ENCODE data around the gene ARL14.

Gene ARL14

GRCh38 chr3:160720123-160720746, 43.3 kb downstream of the ARL14 start:
- Histone ChIP-seq H3K9me3 (ENCODE audit: control insufficient read depth, insufficient read depth, low read length) (no peaks in the 10 kb centered on the region), H3K27ac (ENCODE audit: low read depth, low read length) (no peak overlapping the region), H3K4me3 (ENCODE audit: low read depth, low read length) (no peak overlapping the region), H3K4me1 (ENCODE audit: control insufficient read depth, insufficient read depth, low read length) (no peaks in the 10 kb centered on the region), H3K36me3 (ENCODE audit: control insufficient read depth, insufficient read depth, low read length) (no peaks in the 10 kb centered on the region), H3K27me3 (ENCODE audit: control insufficient read depth, insufficient read depth, low read length) (no peaks in the 10 kb centered on the region), H3K9ac (ENCODE audit: low read depth, low read length) (no peak overlapping the region)

DNA sequence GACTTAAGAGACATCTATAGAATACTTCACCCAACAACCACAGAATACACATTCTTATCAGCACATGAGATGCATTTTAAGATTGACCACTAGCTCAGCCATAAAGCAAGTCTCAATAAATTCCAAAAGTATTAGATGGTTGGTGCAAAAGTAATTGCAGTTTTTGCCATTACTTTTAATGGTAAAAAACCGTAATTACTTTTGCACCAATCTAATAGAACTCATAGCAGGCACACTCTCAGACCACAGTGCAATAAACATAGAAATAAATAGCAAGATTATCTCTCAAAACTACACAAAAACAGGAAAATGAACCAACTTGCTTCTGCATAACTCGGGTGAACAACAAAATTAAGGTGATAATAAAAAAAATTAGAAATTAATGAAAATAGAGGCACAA, 45.4 kb downstream of the ARL14 start:
- Histone ChIP-seq H3K36me3 (ENCODE audit: control insufficient read depth, insufficient read depth, low read length) (no peaks in the 10 kb centered on the region), H3K27ac (ENCODE audit: low read depth, low read length) (no peak overlapping the region), H3K27me3 (ENCODE audit: control insufficient read depth, insufficient read depth, low read length) (no peaks in the 10 kb centered on the region), H3K9me3 (ENCODE audit: control insufficient read depth, insufficient read depth, low read length) (no peaks in the 10 kb centered on the region), H3K4me1 (ENCODE audit: control insufficient read depth, insufficient read depth, low read length) (no peaks in the 10 kb centered on the region), H3K4me3 (ENCODE audit: low read depth, low read length) (no peak overlapping the region), H3K9ac (ENCODE audit: low read depth, low read length) (no peak overlapping the region)

DNA sequence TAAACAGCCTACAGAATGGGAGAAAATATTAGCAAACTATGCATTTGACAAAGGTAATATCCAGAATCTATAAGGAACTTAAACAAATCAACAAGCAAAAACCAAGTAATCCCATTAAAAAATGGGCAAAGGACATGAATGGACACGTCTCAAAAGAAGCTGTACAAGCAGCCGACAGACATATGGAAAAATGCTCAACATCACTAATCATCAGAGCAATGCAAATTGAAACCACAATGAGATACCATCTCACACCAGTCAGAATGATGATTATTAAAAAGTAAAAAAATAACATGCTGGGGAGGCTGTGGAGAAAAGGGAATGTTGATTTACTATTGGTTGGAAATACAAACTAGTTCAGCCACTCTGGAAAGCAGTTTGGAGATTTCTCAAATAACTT, 48.4 kb downstream of the ARL14 start:
- Histone ChIP-seq H3K4me1 (ENCODE audit: control insufficient read depth, insufficient read depth, low read length) (no peaks in the 10 kb centered on the region), H3K27me3 (ENCODE audit: control insufficient read depth, insufficient read depth, low read length) (no peaks in the 10 kb centered on the region), H3K4me3 (ENCODE audit: low read depth, low read length) (no peak overlapping the region)

More for the DNA sequence above, 48.4 kb downstream of the ARL14 start:
- no peaks in the 10 kb centered on the region for H3K9me3 ChIP-seq (ENCODE audit: control insufficient read depth, insufficient read depth, low read length)
- no peak overlapping the region for H3K9ac ChIP-seq (ENCODE audit: low read depth, low read length)
- no peak overlapping the region for H3K27ac ChIP-seq (ENCODE audit: low read depth, low read length)
- H3K36me3 ChIP-seq (ENCODE audit: control insufficient read depth, insufficient read depth, low read length) = no peaks in the 10 kb centered on the region
